ENCODE data around the gene CSTF3.

Gene CSTF3

GRCh38 chr11:33182246-33182878 lies 21.1 kb upstream of the CSTF3 start:
- no peaks in the 10 kb centered on the region for H3K79me2 ChIP-seq (ENCODE audit: insufficient read depth, low read length)
- no peaks in the 10 kb centered on the region for H3K27me3 ChIP-seq (ENCODE audit: insufficient read depth, low read length)
- no peaks in the 10 kb centered on the region for H3K36me3 ChIP-seq (ENCODE audit: insufficient read depth, low read length)
- H3K27ac ChIP-seq (ENCODE audit: low read depth, low read length, poor library complexity, severe bottlenecking): no peak overlapping the region
- H3K9me2 ChIP-seq (ENCODE audit: low read depth, low read length): no peaks in the 10 kb centered on the region
- H3K9ac ChIP-seq (ENCODE audit: low read length): no peak overlapping the region
- no peaks in the 10 kb centered on the region for H3K4me1 ChIP-seq (ENCODE audit: insufficient read depth, low read length, severe bottlenecking)
- no peak overlapping the region for H3K4me2 ChIP-seq (ENCODE audit: low read length)
- H3K4me3 ChIP-seq (ENCODE audit: low read depth, low read length, poor library complexity, severe bottlenecking): no peak overlapping the region
- no peaks in the 10 kb centered on the region for H3F3A ChIP-seq (ENCODE audit: insufficient read depth, low read length)
- H3K9me3 ChIP-seq (ENCODE audit: low read length): no peaks in the 10 kb centered on the region
- H2AFZ ChIP-seq (ENCODE audit: low read length): no peak overlapping the region
- no peaks in the 10 kb centered on the region for H4K20me1 ChIP-seq (ENCODE audit: insufficient read depth, low read length)
- TF ChIP-seq EZH2 (IDR thresholded peaks at IDR 0.05; ENCODE audit: borderline replicate concordance, low read length) (no peak), CTCF (IDR thresholded peaks at IDR 0.05; ENCODE audit: low read length) (no peak)

GRCh38 chr11:33179348-33179803 lies 18.1 kb upstream of the CSTF3 start:
- TF ChIP-seq EZH2 (IDR thresholded peaks at IDR 0.05; ENCODE audit: borderline replicate concordance, low read length): no peak
- no peak for TF ChIP-seq CTCF (IDR thresholded peaks at IDR 0.05; ENCODE audit: low read length)
- H3K4me2 ChIP-seq (ENCODE audit: low read length): no peak overlapping the region
- no peaks in the 10 kb centered on the region for H3K9me2 ChIP-seq (ENCODE audit: low read depth, low read length)
- H3K27me3 ChIP-seq (ENCODE audit: insufficient read depth, low read length): no peaks in the 10 kb centered on the region
- H3K79me2 ChIP-seq (ENCODE audit: insufficient read depth, low read length): no peaks in the 10 kb centered on the region
- H3K9me3 ChIP-seq (ENCODE audit: low read length): no peaks in the 10 kb centered on the region
- no peaks in the 10 kb centered on the region for H3K4me1 ChIP-seq (ENCODE audit: insufficient read depth, low read length, severe bottlenecking)
- H4K20me1 ChIP-seq (ENCODE audit: insufficient read depth, low read length): no peaks in the 10 kb centered on the region
- no peak overlapping the region for H3K4me3 ChIP-seq (ENCODE audit: low read depth, low read length, poor library complexity, severe bottlenecking)
- H3F3A ChIP-seq (ENCODE audit: insufficient read depth, low read length): no peaks in the 10 kb centered on the region; the same call in 1 of the 2 replicates
- no peak overlapping the region for H3K27ac ChIP-seq (ENCODE audit: low read depth, low read length, poor library complexity, severe bottlenecking)
- no peaks in the 10 kb centered on the region for H3K36me3 ChIP-seq (ENCODE audit: insufficient read depth, low read length)
- no peak overlapping the region for H3K9ac ChIP-seq (ENCODE audit: low read length)
- no peak overlapping the region for H2AFZ ChIP-seq (ENCODE audit: low read length)

DNA sequence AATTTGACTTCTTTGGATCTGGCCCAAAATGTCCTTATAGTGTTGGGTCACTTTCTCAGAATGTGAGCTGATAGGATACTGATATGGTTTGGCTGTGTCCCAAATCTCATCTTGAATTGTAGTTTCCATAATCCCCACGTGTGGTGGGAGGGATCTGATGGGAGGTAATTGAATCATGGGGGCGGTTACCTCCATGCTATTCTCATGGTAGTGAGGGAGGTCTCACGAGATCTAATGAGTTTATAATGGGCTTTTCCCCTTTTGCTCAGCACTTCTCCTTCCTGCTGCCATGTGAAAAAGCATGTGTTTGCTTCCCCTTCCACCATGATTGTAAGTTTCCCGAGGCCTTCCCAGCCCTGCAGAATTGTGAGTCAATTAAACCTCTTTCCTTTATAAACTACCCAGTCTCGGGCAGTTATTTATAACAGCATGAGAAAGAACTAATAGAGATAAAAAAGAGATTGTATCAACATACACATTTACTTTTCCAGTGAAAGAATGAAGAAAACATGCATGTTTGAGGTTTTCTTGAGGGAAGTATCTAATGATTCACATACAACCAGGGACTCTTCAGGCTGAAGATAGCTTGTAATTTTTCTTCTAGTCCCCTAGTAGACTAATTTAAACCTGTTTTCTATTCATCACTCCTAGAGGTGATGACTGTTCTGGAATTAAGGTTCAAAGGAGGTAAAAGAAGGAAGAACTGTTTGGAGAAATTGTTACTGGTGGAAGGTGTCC lies 17.3 kb upstream of the CSTF3 start:
- Histone ChIP-seq H3K4me2 (ENCODE audit: low read length) (no peak overlapping the region), H4K20me1 (ENCODE audit: insufficient read depth, low read length) (no peaks in the 10 kb centered on the region), H3F3A (ENCODE audit: insufficient read depth, low read length) (no peaks in the 10 kb centered on the region; the same call in 1 of the 2 replicates), H3K9ac (ENCODE audit: low read length) (no peak overlapping the region), H3K36me3 (ENCODE audit: insufficient read depth, low read length) (no peaks in the 10 kb centered on the region), H3K4me3 (ENCODE audit: low read depth, low read length, poor library complexity, severe bottlenecking) (no peak overlapping the region), H3K27ac (ENCODE audit: low read depth, low read length, poor library complexity, severe bottlenecking) (no peak overlapping the region), H3K9me2 (ENCODE audit: low read depth, low read length) (no peaks in the 10 kb centered on the region), H2AFZ (ENCODE audit: low read length) (no peak overlapping the region), H3K4me1 (ENCODE audit: insufficient read depth, low read length, severe bottlenecking) (no peaks in the 10 kb centered on the region), H3K27me3 (ENCODE audit: insufficient read depth, low read length) (no peaks in the 10 kb centered on the region), H3K79me2 (ENCODE audit: insufficient read depth, low read length) (no peaks in the 10 kb centered on the region), H3K9me3 (ENCODE audit: low read length) (no peaks in the 10 kb centered on the region)
- TF ChIP-seq EZH2 (IDR thresholded peaks at IDR 0.05; ENCODE audit: borderline replicate concordance, low read length) (no peak), CTCF (IDR thresholded peaks at IDR 0.05; ENCODE audit: low read length) (no peak)
